GM19468 (cell line): ENCODE measurements around the gene SULT1B1.

Experiments
- ATAC-seq: cut with Tn5 transposase; IDR thresholded peaks from one replicate; pipeline ENCODE4 v1.9.1; 2021; ENCODE audit warnings: mild to moderate bottlenecking, moderate library complexity, moderate number of reproducible peaks; ENCODE audit not compliant: unreplicated experiment; ENCODE audit errors: extremely low read depth

SULT1B1 gene

DNA sequence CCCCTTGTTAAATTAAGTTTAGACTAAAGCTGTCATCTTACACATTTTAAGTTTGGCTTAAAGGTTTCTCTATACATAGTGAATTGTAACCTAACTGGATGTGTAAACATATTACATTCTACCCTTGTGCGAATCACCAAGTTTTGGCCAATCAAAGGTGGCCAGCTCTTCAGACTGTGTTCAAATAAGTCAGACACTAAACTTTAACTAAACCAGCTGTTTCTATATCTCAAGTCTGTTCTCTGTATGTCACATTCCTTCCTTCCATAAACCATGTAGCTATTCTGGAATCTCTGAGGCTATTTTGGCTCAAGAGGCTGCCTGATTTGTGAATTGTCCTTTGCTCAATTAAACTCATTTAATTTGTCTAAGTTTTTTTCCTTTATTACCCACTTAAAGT is 6.7 kb downstream of the SULT1B1 start:
- ATAC-seq = no peak

DNA sequence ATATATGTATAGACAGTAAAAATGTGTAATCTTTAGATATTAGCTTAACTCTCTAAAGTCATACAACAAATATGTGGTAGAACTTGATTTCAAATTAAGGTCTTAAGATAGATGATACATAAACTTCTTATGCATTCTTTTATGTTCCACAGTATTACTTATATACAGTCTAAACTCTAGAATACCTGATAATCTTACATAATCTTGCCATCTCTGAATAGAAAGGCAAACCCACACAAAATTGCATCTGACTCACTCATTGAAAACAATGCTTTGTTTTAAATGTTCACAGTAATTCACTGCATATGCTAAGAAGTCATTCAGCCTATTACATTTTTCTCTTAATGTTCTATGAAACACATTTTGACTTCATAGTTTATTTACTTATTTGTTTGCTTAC is 10.1 kb downstream of the SULT1B1 start:
- ATAC-seq = no peak

DNA sequence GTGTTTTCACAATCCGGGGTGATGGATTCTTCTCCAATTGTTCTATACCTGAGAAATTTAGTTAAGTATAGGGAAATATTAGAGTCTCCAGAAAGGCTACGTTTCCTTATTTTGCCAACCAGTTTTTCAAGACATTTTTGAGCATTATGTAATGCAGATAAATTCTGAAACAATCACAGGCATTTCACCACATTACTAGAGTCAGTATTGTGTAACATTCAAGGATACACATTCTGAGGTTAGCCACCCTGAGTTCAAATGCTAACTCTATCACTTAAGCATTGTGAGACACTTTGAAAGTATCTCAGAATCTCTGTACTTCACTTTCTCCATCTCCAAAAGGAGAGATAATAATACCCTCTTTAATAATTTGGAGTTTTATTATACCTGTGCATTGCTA is 10.6 kb downstream of the SULT1B1 start:
- ATAC-seq = no peak

DNA sequence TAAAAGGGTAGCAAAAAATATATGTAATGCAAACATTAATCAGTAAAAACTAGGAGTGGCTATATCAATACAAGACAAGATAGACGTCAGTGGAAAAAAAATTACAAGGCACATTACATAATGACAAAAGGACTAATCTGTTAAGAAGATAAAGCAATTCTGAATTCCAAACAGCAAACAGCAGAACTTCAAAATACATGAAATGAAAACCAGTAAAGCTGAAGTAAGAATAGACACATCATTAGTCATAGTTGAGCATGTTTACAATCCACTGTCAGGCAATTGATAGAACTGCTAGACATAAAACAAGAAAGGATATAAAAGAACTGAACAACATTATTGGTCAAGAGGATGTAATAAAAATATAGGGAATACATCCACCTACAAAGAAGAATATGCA is 12.2 kb downstream of the SULT1B1 start:
- no peak for ATAC-seq

DNA sequence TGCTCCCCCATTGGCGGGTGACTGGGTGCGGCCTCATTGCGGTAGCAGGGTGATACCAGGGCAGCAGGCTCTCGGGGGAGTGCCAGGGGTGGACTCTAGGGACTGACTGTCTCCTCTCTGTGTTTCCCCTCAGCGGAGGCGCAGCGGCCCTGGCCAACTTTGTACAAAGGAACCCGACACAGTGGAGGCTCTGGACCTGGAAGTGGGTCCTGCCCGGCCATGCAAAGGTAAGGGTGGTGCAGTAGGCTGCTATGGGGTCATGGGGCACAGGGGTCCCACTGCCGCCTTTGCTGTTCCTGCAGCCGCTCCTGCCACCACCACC is 16.3 kb downstream of the SULT1B1 start:
- no peak for ATAC-seq

DNA sequence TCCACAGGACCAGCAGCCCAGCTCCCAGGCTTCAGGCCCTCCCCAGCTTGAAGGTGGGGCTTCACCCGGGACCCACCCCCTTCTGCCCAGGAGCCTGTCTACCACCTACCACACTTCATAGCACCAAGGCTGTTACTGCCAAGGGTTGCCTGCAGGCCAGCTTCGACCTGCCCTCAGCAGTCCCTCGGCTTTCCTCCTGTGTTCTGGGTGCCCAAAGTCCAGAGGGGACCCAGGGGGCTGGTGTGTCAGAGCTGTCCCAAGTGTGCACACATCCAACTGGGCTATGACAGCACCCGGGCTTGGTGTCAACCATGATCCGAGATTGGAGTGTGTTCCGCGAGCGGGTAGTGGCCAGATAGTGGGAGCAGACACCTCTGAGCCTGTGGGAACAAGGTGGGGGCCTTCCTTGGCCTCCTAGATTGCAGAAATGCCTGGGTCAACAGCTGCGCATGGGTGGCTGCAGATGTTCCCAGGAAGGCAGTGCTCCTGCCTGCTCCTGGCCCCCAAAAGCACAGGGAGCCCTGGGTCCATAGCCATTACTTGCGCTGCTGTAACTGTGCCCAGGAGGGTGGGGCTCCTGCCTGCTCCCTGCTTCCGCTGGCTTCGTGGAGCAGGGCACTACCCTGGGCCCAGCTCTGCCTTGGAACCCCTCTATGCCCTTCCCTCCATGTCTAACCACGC is 16.8 kb downstream of the SULT1B1 start:
- no peak for ATAC-seq

DNA sequence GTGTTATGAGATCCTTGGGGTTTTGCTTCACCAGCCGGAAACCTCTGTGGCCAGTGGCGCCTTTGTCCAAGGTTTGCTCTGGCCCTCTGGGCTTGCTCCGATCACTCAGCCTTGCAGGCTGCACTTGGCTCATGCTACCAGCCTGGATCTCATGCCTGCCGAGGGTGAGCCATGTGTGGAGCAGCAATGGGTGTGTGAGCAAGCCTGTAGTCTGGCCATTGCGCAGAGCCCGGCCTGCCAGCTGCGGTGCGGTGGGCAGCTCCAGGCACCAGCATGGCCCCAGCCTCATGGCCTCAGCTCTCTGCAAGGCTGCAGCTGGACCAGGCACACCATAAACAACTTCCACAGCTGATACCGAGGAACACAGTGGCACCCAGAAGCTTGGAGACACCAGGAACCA is 17.8 kb downstream of the SULT1B1 start:
- no peak for ATAC-seq

DNA sequence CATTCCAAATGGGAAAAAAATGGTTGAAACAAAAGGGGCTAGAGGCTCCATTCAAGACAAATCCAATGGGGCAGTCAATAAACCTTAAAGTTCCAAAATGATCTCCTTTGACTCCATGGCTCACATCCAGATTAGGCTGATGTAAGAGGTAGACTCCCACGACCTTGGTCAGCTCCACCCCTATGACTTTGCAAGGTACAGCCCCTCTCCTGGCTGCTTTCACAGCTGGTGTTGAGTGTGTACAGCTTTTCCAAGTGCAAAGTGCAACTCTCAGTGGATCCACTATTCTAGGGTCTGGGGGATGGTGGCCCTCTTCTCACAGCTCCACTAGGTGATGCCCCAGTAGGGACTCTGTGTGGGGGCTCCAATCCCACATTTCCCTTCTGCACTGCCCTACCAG is 21.5 kb downstream of the SULT1B1 start:
- no peak for ATAC-seq

DNA sequence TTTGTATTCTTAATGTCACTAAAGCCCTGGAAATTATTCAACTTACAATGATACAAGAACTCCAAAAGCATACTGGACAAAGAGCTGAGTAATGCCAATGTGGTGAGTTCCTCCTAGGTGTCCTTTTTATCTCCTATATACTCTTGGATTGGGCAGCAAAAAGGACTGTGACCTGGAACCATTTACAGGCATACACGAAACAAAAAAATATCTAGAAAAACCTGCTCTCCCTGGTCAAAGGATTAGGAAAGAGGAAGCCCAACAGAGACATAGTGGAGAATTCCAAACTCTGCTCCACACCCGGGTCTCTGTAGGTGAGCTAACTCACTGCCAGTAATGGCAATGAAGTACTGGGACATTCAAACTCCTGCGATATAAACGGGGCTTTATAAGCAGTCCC is 25.3 kb downstream of the SULT1B1 start:
- ATAC-seq = no peak

DNA sequence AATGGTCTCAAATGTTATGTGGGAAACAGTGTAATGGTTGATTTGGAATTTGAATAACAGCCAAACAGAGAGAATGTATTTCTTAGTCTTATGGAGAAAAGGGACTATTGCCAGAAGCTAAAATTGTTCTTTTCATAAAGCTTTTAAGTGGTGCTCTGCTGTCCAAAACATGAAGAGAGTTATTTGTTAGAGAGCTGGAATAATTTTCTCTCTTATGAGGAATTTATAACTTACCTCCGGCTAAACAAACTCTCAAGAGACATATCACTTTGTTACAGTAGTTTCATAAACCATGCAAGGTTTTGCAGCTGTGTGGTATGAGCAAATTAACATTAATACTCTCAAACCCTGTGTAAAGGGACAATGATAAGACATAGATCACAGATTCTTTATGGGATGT is 28.6 kb downstream of the SULT1B1 start:
- no peak for ATAC-seq

DNA sequence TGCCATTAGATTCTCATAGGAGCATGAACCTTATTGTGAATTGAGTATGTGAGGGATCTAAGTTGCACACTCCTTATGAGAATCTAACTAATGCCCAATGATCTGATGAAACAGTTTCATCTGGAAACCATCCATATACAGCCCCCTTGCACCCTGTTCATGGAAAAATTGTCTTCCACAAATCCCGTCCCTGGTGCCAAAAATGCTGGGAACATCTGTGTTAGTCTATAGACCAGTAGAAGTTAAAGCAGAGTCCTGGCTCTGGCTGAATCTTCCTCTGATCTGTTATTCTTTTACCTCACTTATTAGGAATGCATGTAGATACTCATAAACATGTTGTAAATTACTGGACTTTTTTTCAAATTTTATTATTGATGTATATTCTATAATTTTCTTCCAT is 29.2 kb downstream of the SULT1B1 start:
- no peak for ATAC-seq

DNA sequence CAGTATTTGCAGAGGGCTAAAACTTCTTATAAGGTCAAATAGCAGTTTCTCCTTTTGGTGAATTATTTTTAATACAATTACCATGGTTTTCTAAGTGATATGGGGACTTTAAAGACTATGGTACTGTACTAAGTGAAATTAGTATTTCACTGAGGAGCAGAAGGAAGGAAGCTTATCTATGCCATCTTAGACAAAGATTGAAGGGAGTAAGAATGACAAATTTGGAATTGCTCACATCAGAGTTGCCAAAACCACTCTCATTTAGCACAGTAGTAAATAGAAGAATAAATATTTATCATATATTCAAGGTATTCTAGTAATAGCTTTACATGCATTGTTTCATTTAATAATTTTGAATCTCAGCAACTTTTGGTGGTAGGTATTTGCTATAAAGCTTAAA is 30.4 kb downstream of the SULT1B1 start:
- ATAC-seq = no peak

DNA sequence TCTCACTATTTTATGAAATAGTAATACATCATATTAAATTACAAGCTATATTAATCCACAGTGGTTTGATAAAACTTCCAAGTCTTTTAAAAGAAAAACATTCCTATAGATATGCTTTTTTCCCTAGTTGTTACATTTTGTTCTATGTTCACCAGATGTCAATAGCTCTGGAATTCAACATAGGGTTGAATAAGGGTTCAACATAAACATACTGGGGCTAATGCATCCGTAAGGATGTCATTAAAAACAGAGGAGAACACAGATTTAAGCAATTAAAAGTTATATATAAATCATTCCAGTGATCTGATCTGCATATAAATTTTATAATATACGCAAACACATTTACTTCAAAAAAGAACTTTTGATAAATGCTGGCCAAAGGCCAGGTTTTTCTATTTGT is 32.5 kb downstream of the SULT1B1 start:
- ATAC-seq = no peak

DNA sequence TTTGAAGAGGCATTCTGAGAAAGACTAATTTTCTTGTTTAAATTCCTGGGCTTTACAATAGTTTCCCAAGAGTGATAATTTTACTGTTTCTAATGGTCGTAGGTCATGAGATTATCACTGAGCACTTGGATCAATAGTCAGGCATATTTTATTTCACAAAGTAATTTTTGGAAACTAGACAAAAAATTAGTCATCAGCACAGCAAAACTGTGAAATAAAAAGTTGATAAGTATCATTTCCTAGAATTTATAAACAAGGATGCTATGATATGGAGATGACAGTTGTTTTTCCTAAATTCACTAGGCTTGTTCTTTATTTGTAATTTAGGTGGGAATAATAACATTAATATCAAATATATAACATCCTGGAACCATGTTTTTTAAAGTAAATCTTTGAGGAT is 33.0 kb downstream of the SULT1B1 start:
- ATAC-seq = no peak

DNA sequence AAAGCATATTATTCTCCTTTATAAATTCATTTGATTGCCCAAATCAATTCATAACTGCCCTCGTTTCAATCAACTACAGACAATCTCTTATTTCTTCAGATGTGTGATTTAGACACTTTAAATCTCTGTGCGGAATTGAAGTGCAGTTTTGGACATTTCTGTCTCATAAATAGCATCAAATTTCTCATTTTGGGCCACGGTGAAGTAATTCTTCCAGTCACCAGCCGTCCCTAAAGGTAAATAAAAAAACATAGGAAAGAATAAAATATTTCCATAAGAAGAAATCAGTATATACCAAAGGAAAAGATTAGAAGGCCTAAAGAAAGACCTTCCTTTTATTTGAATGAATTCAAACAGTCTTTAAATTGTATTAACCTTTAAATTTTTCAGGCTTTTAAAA is 33.4 kb downstream of the SULT1B1 start:
- no peak for ATAC-seq

DNA sequence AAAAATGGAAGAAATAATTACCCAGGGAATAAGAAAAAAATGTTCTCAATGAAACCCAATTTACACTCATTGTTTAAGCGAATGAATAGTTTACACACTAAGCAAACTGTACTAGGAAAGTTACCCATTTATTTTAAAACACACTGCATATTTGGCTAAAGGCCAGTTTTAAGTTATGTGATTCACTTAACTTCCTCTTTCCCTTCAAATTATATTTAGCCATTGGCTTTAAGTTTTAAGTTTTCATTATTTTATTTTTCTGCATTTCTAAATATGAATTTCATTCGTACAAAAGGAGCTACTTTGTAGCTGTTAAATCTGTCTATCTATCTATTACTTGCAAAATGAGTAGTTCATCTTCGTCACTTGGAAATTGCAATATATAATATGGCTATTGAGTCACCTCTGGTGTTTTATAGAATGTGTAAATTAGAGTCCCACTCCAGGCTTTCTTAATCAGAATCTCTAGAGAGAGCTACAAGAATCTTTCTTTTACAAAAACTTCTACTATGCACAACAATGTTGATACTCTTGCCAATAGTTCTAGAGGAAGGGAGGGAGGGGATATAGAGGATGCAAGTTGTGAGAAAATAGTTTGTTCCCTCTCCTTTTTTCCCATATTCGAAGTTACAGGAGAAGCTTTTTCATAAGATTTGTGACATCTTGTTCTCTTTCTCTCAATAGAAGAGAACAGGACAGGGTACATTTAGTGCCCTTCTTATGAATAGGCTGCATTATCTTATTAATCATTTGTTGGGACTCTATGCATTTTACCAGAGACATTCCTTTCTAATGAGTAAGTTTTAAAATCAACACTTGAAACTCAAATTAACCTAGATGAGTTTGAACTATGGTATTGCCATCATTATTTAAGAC is 41.8 kb downstream of the SULT1B1 start:
- ATAC-seq = no peak

DNA sequence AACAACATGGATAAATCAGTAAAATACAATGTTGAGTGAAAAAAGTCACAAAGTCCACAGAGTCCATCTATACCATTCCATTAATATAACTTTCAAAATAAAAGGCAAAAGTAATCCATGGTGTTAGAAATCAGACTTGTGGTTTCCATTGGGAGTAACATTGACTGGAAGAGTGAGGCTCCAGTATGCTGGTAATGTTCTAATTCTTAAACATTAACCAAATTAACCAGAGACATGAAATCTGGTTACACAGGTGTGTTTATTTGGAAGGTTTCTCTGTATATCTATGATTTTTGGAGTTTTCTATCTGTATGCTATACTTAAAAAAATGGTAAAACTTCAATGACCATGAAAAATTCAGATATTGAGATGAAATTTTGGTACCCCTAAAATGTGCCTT is 42.6 kb downstream of the SULT1B1 start:
- ATAC-seq = no peak

DNA sequence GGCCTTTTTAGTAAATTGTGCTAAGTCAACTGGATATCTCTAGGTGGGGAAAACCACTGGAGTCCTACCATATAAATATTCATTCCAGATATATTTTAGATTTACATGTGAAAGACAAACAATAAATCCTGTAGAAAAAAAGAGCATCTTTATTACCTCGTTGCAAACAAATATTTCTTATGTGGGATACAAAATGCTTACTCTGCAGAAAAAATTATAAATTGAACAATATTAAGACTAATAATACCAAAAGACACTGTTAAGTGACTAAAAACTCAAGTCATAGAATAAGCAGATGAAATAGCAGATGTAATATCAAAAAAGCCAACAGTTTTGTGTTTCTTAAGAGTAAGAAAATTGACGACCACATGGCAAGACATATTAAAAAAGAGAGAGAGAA is 43.8 kb downstream of the SULT1B1 start:
- ATAC-seq = no peak

DNA sequence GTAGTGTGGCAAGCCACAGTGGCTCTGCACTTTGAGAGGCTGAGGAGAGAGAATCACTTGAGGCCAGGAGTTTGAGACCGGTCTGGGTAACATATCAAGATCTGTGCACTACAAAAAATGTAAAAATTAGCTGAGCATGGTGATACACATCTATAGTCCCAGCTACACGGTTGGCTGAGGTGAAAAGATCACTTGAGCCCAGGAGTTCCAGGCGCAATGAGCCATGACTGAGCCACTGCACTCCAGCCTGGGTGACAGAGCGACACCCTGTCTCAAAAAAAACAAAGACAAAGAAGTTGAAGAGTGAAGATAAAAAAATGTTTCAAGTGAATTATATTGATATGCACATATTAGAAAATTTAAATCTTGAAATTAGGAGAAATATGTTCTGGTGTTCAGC is 46.3 kb downstream of the SULT1B1 start:
- ATAC-seq = no peak

DNA sequence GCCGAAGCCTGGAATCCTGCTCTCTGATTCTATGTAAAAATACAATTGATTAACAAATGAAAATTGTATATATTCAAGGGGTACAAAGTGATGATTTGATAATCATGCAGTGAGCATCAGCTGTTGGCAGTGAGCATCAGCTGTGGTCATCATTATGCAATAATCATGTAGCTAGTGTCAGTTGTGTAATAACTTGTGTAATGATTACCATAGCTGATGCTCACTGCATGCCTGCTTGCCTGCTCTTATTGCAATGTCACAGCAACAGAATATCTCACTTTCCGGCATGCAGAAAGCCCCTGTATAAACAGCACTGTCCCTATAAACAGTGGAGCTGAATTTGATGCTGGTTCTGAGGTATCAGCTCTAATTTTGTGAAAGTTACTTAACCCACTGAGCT is 46.8 kb downstream of the SULT1B1 start:
- ATAC-seq = no peak

DNA sequence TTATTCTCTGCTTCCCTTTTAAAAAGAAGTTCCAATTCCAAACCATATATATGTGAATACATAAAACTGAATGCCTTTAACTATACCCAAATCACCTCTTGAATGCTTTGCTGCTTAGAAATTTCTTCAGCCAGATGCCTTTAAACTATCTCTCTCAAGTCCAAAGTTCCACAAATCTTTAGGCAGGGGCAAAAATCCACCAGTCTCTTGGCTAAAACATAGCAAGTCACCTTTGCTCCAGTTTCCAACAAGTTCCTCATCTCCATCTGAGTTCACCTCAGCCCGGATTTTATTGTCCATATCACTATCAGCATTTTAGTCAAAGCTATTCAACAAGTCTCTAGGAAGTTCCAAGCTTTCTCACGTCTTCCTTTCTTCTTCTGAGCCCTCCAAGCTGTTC is 49.8 kb downstream of the SULT1B1 start:
- no peak for ATAC-seq

DNA sequence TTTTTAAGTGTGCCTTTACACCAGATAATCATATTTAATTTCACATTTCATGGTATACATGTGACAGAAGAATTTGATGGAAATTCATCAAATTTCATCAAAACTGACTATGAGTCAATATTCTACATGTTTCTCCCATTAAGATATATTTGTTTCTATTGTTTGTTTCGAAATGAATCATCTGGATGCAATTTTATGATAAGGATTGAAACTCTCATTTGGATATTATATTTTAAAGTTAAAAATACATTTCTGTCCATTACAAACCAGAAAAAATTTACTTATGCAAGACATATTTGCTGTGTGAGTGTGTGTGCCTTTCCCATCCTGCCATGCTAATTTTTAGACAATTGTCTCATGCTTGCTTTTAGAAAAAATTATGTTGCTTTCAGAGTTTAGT is 52.2 kb downstream of the SULT1B1 start:
- no peak for ATAC-seq
